GM18951 (cell line): ENCODE results near the gene FNDC10.
"Not testable (repeated sequence)": the region's sequence is repeated elsewhere in the genome, so short reads cannot be mapped to it uniquely, and the experiment has no call there.

Experiments
- POLR2A ChIP-seq: IDR thresholded peaks from 4 replicates; pipeline ENCODE4 v1.6.1; 2011; ENCODE audit warnings: mild to moderate bottlenecking; ENCODE audit not compliant: insufficient read length, insufficient read depth; ENCODE audit errors: extremely low read depth
- in situ Hi-C: fragments of 300-500 bp; cut with MboI; formaldehyde crosslinking; loops from one replicate; pipeline ENCODE4 v1.12.0; 2022; ENCODE audit warnings: low sequenced_read_pairs, mixed read lengths, inconsistent platforms; ENCODE audit not compliant: unreplicated experiment

FNDC10 gene

DNA sequence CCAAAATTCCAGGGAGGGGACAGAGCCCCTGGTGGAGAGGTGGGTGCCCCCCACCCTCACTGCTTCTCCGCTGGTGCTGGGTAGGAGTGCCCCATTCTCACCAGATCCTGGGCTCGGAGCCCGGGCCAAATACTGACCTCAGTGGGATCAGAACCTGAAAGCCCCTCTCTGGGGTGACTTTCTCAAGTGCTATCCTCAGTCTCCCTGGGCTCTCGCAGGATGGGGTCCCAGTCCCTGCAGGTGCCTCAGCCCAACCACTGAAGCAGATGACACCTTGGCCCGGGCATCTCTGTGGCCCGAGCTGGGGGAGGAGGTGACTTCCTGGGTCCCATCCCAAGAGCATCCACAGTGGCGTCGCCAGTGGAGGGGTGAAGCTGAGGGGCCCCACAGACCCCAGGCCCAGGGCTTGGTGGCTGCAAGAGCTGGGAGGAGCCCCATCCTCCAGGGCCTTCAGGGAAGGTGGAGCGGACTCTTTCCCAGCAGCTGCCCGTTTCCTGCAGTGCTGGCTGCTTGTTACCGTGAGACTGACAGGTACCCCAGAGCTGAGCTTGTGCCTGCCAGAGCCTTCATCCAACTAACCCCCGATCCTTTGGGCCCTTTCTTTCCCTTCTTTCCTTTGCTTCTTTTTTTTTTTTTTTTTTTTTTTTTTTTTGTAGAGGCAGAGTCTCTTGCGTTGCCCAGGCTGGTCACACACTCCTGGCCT lies 3.9 kb upstream of the FNDC10 start:
- in situ Hi-C loops: no loop called here
- TF ChIP-seq POLR2A: no peak

DNA sequence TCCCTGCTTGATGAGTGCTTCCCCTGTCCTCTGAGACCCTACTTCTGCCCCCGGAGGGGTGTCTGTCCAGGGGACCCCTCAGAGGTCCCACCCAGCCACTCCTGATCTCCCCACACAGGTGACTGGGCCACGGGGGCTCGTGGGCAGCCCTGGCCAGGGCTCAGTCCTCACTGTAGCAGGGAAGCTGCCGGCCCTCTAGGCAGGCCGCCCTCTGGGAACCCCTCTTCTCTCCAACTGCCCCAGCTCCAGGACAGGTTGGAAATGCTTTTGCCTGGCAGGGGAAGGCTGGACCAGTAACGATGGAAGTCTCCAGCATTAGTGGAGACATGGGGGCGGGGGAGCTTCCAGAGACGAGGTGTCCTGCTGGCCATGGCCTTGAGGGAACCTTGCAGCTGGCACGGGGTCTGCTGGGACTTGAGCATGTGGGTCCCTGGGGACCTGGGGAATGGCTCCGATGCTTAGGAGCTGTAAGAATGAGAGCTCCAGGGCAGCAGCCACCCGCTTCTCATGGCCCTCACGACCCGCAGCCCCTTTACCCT lies 3.1 kb upstream of the FNDC10 start:
- in situ Hi-C loops: no loop called here
- TF ChIP-seq POLR2A: no peak

GRCh38 chr1:1602304-1602967 lies 2.5 kb upstream of the FNDC10 start:
- in situ Hi-C loops: no loop called here
- TF ChIP-seq POLR2A: no peak

GRCh38 chr1:1601564-1602303 lies 1.8 kb upstream of the FNDC10 start:
- no peak for TF ChIP-seq POLR2A
- in situ Hi-C loops: no loop called here

DNA sequence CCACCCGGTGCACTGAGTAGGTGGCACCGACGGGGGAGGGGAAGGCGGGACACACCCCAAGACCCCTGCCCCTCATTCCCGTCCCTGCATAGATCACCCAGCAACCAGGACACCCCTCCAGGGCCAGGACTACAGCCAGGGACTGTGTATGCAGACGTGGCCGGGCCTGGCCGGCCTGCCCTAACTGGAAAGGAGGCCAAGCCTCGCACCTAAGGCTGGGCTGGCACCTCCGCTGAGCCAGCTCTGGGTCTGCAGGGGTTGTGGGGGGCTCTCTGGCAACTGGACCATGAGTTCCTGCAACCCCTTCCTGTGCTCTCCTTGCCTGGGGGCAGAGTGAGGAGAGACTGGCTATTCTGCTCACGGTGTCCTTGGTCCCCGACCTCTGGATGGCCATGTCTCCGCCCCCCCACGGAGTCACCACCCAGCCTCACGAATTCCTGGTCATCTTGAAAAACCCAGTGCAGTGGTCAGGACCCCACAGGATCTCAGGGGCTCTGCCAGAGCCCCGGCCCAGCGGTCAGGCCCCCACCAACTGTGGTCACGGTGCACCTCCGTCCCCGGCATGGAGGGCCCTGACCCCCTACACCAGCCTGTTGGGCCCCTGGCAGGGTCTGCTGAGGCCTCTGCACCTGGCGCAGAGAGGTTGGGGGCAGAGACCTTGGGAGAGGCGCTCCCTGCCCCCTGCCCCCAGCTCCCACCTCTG lies 1.1 kb upstream of the FNDC10 start:
- in situ Hi-C loops: no loop called here
- no peak for TF ChIP-seq POLR2A

DNA sequence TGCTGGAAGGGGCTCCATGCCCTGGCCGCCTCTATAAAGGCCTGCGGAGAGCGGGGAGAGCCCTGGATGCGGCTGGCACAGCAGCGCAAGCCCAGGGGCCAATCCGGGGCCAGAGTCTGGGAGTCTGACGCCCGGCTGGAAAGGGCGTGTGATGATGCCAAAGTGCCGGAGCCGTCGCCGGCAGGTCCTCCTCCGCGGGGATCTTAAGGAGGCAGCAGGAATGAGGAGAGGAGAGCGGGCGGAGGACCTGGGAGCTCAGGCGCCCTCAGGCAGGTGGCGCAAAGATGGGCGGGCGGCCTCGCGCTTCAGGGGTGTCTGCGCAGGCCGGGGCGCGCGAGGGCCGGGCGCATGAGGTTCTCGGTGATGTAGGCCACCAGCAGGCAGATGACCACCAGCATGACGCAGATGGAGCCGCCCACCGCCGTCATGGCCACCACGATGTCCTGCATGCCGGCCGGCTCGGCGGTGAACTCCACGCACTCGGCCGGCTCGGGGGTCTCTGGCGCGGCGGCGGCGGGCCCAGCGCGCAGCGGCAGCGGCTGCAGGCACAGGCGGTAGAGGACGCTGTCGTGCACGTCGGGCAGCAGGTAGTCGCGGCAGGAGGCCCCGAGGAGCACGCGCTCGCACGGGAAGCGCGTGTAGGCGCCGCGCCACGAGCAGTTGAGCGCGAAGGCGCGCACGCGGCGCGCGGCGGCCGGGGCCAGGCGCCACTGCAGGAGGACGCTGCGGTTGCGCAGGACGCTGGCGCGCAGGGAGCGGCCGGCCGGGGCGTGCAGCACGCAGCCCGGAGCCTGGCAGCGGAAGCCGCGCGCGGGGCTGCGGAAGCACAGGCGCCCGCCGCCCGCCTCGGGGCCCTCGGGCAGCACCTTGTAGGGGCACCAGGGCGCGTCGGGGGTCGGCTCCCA lies 653 bp downstream of the FNDC10 start:
- in situ Hi-C loops: no loop called here
- no peak for TF ChIP-seq POLR2A

- in situ Hi-C loops: no loop called here
- TF ChIP-seq POLR2A: no peak
Measured at GRCh38 chr1:1598720-1599029, 1.3 kb downstream of the FNDC10 start.

- TF ChIP-seq POLR2A: no peak
- in situ Hi-C loops: no loop called here
Measured at GRCh38 chr1:1598051-1598719, 1.8 kb downstream of the FNDC10 start.

- TF ChIP-seq POLR2A: no peak
- in situ Hi-C loops: no loop called here
Measured at GRCh38 chr1:1597275-1597930, 2.5 kb downstream of the FNDC10 start.

DNA sequence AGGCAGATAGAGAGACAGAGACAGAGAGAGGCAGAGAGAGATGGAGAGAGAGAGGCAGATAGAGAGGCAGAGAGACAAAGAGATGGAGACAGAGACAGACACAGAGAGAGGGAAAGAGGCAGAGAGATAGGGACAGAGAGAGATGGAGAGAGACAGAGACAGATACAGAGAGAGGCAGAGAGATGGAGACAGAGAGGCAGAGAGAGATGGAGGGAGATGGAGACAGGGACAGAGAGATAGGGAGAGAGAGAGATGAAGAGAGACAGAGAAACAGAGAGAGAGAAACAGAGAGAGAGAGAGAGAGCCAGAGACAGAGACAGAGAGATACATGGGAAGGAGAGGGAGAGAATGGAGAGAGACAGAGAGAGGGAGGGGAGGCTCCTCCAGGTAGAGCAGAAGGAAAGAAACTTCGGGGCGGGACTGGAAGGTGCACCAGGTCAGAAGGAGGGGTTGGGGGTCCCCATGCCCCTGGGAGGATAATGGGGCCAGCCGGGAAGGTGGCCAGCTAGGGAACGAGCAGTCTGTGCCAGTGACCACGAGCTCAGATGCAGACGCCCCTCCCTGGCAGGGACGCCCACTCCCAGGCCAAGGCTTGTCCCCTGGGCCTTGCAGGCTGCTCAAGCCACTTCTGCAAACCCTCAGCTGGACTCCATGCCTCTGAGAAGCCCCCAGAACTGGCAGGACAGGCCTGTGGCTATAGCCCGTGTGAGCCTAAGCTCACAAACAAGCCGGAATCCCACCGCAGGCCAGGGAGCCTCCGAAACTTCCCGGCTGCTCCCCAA lies 3.3 kb downstream of the FNDC10 start:
- TF ChIP-seq POLR2A: no peak
- in situ Hi-C loops: no loop called here

GRCh38 chr1:1595341-1595740 lies 4.6 kb downstream of the FNDC10 start:
- in situ Hi-C loops: not testable (repeated sequence)
